GM19397 (cell line): ENCODE results near the gene CHCHD6.

ENCODE experiments used
- ATAC-seq: cut with Tn5 transposase; IDR thresholded peaks from one replicate; pipeline ENCODE4 v1.9.1; 2021; ENCODE audit warnings: mild to moderate bottlenecking, moderate library complexity; ENCODE audit not compliant: unreplicated experiment

The CHCHD6 gene

DNA sequence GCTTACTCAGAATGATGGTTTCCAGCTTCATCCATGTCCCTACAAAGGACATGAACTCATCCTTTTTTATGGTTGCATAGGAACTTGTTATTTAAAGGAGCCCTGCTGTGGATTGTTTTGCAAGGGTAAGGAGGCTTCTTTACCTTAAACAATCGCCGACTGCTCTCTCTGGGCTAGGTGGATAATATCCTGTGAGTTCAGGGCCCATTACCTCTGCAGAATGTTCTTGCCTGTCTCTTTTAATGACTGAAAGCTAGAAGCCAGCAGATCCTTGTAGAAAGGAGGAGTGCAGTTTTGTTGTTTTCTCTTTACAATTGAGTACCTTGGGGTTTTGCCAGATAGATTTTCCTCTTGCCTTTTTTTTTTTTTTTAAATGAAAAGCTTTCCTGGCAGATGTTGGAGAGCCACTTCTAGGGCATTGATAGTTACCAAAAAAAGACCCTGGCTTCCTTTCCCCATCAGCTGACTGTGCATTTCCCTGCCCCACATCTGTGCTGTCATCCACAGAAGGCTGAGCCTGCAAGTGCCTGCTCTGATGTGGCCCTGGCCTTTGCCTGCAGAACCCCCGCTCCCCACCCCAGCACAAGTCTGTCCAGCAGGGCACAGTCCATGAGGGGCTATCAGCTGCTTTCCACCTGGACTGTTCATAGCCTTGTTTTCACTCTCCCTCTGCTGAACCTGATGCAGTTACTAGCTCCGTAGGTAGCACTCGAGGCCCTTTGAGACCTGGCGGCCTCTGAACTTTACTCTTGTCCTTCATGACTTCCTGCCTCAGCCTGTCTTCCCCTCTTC, 113.1 kb downstream of the CHCHD6 start:
- ATAC-seq: no peak

GRCh38 chr3:126817781-126818180, 113.7 kb downstream of the CHCHD6 start:
- no peak for ATAC-seq

- no peak for ATAC-seq
Observed at GRCh38 chr3:126818400-126819095, 114.5 kb downstream of the CHCHD6 start.

- ATAC-seq: no peak
Observed at GRCh38 chr3:126826693-126827092, 122.7 kb downstream of the CHCHD6 start.

- ATAC-seq: no peak
Observed at GRCh38 chr3:126827121-126827520, 123.1 kb downstream of the CHCHD6 start.

DNA sequence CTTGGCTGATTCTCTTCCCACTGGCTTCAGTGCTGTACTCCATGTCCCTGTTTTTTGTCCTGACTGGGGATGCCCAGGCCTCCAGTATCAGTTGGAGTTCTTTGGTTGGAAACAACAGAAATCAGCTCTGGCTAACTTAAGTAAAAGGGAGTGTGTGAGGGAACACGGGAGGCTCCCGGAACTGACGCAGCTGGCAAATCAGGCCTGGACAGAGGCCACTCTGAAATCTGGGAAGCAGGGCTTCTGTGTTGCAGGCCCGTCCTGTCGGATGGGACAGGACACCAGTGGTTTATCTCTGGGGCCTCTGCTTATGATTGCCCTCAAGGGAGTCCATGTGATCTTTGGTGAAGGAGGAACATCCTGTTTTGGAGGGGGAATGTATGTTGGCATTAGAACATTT, 124.3 kb downstream of the CHCHD6 start:
- ATAC-seq: no peak

GRCh38 chr3:126832933-126833332, 128.9 kb downstream of the CHCHD6 start:
- ATAC-seq: no peak

DNA sequence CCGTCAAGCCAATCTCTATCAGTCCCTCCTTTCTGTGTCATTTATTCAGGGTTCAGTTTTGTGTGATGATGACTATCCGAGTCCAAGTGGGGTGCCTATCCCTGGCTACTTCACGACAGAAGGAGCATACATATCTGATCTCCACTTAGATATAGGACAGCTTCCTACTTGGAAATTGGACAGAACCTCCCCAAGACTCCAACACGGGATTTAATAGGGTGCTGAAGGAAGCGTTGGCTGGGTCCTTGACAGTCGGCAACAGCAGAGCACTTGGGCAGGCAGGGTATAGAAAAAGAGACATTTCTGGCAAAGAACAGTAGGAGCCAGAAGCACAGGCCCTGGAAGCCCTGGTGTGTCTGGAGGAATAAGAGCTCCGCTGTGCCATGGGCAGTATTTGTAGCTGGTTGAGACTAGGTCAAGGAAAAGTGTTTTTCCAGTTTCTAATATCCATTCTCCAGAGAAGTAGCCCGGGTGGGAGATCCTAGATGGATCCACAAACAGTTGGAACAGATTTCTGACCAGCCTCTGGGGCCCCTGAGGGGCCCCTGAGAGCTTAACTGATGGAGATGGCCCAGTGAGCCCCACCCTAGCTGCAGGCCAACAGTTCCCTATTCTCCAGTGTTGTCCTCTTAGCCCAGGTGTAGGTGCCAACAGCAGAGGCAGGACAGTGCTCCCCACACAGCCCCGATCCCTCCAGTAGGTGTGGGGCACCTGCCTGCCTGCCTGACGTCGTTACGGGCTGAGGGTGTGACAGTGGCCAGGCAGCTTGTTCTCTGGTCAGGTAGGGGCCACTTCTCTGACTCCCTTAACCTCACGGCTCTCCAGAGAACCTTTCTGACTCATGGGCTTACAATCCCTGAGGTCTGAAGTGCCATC, 130.8 kb downstream of the CHCHD6 start:
- no peak for ATAC-seq

DNA sequence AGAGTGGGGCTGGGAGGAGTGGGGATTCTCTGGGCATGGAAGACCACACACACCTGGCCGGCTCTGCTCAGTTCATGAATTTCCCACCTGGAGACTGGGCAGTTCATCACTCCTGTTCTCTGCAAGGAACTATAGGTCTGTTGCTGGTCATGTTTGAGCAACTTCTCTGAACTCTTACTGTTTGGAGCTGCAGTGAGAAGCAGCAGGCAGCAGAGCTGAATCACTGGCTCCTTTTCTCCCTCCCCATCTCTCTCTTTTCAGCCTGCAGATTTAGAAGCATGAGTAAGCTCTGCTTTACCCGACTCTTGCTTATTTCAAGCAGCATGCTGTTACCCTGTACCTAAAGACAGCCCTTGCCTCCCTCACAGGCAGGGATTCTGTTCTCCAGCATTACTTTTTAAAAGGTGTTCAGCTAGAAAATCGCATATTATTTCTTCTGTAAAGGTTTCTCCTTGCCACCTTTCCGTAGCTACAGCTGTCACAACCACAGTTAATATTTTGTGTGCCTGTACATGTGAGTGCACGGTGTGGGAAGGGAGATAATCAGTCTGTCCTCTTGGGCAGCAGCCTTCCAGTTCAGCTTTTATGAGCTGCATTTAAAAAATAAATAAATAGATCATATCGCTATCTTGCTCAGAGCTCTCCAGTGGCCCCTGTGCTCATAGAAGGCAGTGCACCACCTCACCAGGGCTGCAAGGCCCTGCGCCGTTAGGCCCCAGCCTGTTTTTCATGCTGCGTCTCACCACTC, 131.6 kb downstream of the CHCHD6 start:
- no peak for ATAC-seq

DNA sequence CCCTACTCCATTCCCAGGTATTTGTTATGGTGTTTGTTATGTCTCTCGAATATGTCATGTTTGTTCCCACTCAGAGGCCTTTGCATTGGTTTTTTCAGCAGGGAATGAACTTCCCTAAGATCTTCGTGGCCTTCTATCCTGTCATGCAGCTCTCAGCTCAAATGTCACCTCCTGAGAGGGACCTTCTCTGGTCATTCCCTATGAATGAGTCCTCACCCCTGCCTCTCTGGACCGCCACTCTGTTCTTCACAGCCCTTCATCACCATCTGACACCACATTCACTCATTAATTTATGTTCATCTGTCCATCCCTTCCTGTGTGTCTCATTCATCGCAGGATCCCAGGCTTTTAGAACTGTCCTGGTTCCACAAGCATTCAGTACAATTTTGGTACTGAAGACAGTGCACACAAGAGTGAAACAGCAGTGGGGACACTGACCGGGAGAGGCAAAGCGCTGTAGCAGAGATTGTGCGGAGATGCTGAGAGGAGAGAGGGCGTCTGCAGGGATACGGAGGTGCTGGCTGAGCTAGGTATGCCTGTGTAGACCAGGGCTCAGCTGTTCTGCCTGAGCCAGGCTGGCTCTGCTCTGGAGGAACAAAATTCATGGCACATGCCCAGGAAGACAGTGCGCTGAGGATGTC, 132.3 kb downstream of the CHCHD6 start:
- ATAC-seq: no peak

DNA sequence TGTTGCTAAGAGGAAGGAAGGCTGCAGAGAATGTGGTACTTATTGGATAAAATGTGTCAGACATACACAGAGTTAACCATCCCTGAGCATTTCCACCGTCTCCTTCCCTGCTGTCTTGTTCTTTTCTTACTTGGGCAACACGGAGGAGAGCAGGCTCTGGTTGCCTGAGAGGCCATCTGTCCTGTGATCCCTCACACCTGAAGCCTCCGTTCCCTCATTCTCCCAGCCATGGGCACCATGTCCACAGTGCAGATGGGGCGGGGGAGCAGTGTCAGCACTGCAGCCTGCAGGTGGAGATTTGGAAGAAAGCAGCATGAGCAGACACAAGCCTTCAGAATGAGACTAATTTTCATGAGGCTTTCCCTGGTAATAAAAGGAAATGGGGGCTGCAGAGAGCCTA, 133.7 kb downstream of the CHCHD6 start:
- ATAC-seq: no peak

- ATAC-seq: no peak
Observed at GRCh38 chr3:126845920-126846715, 142.1 kb downstream of the CHCHD6 start.

GRCh38 chr3:126847061-126847460, 143.0 kb downstream of the CHCHD6 start:
- no peak for ATAC-seq

- no peak for ATAC-seq
Observed at GRCh38 chr3:126848991-126849390, 145.0 kb downstream of the CHCHD6 start.

GRCh38 chr3:126849768-126850167, 145.7 kb downstream of the CHCHD6 start:
- no peak for ATAC-seq

- ATAC-seq: no peak
Observed at GRCh38 chr3:126850370-126851085, 146.5 kb downstream of the CHCHD6 start.

GRCh38 chr3:126851382-126851781, 147.3 kb downstream of the CHCHD6 start:
- no peak for ATAC-seq

DNA sequence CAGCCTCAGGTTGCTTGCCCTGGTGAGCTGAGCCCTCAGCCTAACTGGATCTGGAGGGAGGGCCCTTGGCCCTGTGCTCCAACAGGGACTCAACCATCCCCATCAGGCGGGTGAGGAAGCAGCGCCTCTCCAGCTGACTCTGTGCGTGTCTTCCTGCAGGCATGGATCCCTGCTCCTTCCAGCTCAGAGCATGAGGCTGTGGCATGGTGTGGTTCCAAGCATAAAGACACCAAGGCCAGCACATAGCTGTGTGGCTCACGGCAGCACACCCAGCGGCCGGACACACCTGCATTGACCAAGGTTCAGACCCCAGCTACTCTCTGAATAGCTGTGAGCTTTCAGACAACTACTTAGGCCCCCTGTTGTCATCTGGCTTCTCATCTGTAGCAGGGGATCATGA, 147.9 kb downstream of the CHCHD6 start:
- ATAC-seq: no peak

DNA sequence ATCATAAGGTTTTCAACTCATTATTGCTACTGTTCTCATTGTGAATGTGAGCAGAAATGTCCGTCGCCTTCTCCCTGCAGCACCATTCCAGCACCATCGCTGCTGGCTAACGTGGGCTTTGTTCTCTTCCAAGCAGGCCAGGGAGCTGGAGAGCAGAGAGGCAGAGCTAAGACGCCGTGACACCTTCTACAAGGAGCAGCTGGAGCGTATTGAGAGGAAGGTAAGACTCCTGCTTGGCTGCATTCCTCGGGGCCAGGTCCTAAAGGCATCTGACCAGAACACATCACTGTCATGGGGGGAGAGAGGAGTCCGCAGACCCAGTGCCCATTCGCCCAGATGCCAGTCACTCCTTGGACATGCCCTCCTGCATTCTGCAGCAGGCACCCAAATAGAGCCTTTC, 148.5 kb downstream of the CHCHD6 start:
- ATAC-seq: no peak
